Thyroid gland (tissue), 4 donors: ENCODE results near the gene LARGE1.

Experiments
- CTCF ChIP-seq, 6 experiments: fragments of 200-600 bp in 3 of 6; fragments of 450-650 bp in 3 of 6; sonication (generic) in 3 of 6; IDR thresholded peaks; one replicate each; pipeline ENCODE4 v1.5.1; 2016 to 2019; ENCODE audit warnings: antibody characterized with exemption in 6 of 6, mild to moderate bottlenecking in 2 of 6, inconsistent platforms in 1 of 6, moderate library complexity in 1 of 6
- POLR2A ChIP-seq, 2 donors: fragments of 450-650 bp; IDR thresholded peaks; one replicate each; pipeline ENCODE4 v1.6.1; 2017; ENCODE audit warnings: antibody characterized with exemption in 2 of 2, mild to moderate bottlenecking in 2 of 2, moderate library complexity in 1 of 2

- TF ChIP-seq CTCF (IDR thresholded peaks at IDR 0.05) (no peak), POLR2A (IDR thresholded peaks at IDR 0.05) (no peak)
These were observed 22.2 kb downstream of the LARGE1 start for GRCh38 chr22:33898121-33898520.
